ENCODE data around the gene TRMT11.

GRCh38 chr6:125979101-125979500 is 7.2 kb upstream of the TRMT11 start:
- no peak for TF ChIP-seq POLR2A (IDR thresholded peaks at IDR 0.05)
- TF ChIP-seq CTCF (IDR thresholded peaks at IDR 0.05), result no peak

All from ovary (tissue), 3 donors.